Measurements from ENCODE around the gene ENKUR. TPM values are rescaled to one million over a fixed set of nuclear protein-coding genes. Genes with fewer than 3 reads are reported as not detected.

ENKUR gene
- total and polyA plus RNA-seq, 2 experiments from 2014 or later: 0.44 TPM; not detected in 1

DNA sequence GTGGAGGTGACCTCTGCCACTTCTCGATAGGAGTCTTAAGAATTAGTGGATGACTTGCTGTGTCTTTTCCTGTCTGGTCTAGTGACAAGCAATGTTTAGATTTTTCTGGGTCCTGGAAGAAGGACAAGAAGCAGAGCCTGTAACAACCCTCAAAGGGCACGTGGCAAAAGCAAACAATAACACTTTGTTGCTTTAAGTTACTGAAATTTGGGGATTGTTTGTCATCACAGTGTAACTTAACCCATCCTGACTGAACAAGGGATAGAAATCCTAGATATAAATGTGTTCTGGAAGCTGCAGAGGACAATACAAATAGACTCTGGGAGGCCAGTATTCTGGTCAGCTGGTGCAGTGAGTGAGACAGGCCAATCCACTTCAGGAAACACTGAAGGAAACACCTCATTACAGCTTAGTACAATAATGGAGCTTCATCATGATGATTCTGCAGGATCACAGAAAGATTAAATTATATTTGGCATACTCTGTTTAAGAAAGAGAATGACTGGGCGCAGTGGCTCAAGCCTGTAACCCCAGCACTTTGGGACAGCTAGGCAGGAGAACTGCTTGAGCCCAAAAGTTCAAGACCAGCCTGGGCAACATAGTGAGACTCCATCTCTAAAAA is 23.3 kb downstream of the ENKUR start (continued):
- TF ChIP-seq, protein P1, sequence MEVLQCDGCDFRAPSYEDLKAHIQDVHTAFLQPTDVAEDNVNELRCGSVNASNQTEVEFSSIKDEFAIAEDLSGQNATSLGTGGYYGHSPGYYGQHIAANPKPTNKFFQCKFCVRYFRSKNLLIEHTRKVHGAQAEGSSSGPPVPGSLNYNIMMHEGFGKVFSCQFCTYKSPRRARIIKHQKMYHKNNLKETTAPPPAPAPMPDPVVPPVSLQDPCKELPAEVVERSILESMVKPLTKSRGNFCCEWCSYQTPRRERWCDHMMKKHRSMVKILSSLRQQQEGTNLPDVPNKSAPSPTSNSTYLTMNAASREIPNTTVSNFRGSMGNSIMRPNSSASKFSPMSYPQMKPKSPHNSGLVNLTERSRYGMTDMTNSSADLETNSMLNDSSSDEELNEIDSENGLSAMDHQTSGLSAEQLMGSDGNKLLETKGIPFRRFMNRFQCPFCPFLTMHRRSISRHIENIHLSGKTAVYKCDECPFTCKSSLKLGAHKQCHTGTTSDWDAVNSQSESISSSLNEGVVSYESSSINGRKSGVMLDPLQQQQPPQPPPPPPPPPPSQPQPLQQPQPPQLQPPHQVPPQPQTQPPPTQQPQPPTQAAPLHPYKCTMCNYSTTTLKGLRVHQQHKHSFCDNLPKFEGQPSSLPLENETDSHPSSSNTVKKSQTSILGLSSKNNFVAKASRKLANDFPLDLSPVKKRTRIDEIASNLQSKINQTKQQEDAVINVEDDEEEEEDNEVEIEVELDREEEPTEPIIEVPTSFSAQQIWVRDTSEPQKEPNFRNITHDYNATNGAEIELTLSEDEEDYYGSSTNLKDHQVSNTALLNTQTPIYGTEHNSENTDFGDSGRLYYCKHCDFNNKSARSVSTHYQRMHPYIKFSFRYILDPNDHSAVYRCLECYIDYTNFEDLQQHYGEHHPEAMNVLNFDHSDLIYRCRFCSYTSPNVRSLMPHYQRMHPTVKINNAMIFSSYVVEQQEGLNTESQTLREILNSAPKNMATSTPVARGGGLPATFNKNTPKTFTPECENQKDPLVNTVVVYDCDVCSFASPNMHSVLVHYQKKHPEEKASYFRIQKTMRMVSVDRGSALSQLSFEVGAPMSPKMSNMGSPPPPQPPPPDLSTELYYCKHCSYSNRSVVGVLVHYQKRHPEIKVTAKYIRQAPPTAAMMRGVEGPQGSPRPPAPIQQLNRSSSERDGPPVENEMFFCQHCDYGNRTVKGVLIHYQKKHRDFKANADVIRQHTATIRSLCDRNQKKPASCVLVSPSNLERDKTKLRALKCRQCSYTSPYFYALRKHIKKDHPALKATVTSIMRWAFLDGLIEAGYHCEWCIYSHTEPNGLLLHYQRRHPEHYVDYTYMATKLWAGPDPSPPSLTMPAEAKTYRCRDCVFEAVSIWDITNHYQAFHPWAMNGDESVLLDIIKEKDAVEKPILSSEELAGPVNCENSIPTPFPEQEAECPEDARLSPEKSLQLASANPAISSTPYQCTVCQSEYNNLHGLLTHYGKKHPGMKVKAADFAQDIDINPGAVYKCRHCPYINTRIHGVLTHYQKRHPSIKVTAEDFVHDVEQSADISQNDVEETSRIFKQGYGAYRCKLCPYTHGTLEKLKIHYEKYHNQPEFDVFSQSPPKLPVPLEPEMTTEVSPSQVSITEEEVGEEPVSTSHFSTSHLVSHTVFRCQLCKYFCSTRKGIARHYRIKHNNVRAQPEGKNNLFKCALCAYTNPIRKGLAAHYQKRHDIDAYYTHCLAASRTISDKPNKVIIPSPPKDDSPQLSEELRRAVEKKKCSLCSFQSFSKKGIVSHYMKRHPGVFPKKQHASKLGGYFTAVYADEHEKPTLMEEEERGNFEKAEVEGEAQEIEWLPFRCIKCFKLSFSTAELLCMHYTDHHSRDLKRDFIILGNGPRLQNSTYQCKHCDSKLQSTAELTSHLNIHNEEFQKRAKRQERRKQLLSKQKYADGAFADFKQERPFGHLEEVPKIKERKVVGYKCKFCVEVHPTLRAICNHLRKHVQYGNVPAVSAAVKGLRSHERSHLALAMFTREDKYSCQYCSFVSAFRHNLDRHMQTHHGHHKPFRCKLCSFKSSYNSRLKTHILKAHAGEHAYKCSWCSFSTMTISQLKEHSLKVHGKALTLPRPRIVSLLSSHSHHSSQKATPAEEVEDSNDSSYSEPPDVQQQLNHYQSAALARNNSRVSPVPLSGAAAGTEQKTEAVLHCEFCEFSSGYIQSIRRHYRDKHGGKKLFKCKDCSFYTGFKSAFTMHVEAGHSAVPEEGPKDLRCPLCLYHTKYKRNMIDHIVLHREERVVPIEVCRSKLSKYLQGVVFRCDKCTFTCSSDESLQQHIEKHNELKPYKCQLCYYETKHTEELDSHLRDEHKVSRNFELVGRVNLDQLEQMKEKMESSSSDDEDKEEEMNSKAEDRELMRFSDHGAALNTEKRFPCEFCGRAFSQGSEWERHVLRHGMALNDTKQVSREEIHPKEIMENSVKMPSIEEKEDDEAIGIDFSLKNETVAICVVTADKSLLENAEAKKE (CRISPR knock-in tag; IDR thresholded peaks at IDR 0.05): no peak
- TF ChIP-seq, protein P2, sequence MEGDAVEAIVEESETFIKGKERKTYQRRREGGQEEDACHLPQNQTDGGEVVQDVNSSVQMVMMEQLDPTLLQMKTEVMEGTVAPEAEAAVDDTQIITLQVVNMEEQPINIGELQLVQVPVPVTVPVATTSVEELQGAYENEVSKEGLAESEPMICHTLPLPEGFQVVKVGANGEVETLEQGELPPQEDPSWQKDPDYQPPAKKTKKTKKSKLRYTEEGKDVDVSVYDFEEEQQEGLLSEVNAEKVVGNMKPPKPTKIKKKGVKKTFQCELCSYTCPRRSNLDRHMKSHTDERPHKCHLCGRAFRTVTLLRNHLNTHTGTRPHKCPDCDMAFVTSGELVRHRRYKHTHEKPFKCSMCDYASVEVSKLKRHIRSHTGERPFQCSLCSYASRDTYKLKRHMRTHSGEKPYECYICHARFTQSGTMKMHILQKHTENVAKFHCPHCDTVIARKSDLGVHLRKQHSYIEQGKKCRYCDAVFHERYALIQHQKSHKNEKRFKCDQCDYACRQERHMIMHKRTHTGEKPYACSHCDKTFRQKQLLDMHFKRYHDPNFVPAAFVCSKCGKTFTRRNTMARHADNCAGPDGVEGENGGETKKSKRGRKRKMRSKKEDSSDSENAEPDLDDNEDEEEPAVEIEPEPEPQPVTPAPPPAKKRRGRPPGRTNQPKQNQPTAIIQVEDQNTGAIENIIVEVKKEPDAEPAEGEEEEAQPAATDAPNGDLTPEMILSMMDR (conservative IDR thresholded peaks at IDR 0.05; ENCODE audit: low read depth in 2 of 2): no peak
- TF ChIP-seq, protein P3, sequence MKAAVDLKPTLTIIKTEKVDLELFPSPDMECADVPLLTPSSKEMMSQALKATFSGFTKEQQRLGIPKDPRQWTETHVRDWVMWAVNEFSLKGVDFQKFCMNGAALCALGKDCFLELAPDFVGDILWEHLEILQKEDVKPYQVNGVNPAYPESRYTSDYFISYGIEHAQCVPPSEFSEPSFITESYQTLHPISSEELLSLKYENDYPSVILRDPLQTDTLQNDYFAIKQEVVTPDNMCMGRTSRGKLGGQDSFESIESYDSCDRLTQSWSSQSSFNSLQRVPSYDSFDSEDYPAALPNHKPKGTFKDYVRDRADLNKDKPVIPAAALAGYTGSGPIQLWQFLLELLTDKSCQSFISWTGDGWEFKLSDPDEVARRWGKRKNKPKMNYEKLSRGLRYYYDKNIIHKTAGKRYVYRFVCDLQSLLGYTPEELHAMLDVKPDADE (IDR thresholded peaks at IDR 0.05): no peak

DNA sequence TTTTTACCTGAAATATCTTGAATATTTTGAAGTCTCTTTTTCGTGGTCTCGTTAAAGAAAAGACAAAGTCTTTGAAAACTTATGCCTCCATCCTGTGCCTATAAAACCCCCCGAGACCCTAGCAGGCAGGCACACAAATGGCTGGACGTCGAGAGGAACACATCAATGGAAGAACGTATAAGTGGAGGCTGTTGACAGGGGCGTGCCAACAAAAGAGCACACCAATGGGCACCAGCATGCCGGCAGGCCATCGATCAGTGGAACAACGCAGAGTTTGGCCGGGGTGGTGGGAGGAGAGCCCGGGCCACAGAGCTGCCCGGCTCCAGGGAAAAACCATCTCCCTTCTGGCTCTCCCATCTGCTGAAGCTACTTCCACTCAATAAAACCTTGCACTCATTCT is 24.7 kb downstream of the ENKUR start:
- Histone ChIP-seq H3F3A (replicated peaks; ENCODE audit: low read depth) (no peaks in the 10 kb centered on the region), H3K4me3 (no peak overlapping the region), H3K9me2 (ENCODE audit: insufficient read depth) (no peaks in the 10 kb centered on the region), H3K4me2 (no peak overlapping the region), H3K27me3 (ENCODE audit: insufficient read depth) (no peaks in the 10 kb centered on the region), H2AFZ (no peak overlapping the region), H3K27ac (ENCODE audit: low read depth) (no peak overlapping the region), H3K79me2 (replicated peaks; ENCODE audit: insufficient read depth) (no peaks in the 10 kb centered on the region), H4K20me1 (replicated peaks; ENCODE audit: insufficient read depth) (no peaks in the 10 kb centered on the region), H3K36me3 (ENCODE audit: insufficient read depth) (no peaks in the 10 kb centered on the region), H3K4me1 (ENCODE audit: insufficient read depth) (no peaks in the 10 kb centered on the region)
- Mint-ChIP-seq H3K27ac (no peak overlapping the region), H3K4me1 (no peaks in the 10 kb centered on the region), H3K4me3 (no peak overlapping the region), H3K36me3 (ENCODE audit: low read depth) (no peaks in the 10 kb centered on the region), H3K27me3 (ENCODE audit: insufficient read depth, low read depth, poor library complexity) (peaks cover 2% of the 10 kb centered on the region), H3K9me3 (no peaks in the 10 kb centered on the region)
- ATAC-seq: no peak
- DNase-seq (ENCODE audit: low spot score): no peak
- TF ChIP-seq, protein P2 (conservative IDR thresholded peaks at IDR 0.05; ENCODE audit: low read depth in 2 of 2): no peak
- no peak for TF ChIP-seq CREB1 (CRISPR knock-in tag; IDR thresholded peaks at IDR 0.05; ENCODE audit: low read depth)

All from GM23338 (cell line).